ENCODE data around the gene ZNF550.
"Not testable (repeated sequence)": the region's sequence is repeated elsewhere in the genome, so short reads cannot be mapped to it uniquely, and the experiment has no call there.

The ZNF550 gene

GRCh38 chr19:57537953-57538547 is 21.6 kb downstream of the ZNF550 start:
- FAIRE-seq: no peak

GRCh38 chr19:57527136-57527881 is 32.4 kb downstream of the ZNF550 start, which contains the start of gene ZNF549:
TSS of gene ZNF549 (plus strand) at chr19:57527356. CDS start at chr19:57527574, 218 bp downstream.
- FAIRE-seq: peak; percentile 96
- peak; percentile 95 for DNase-seq (ENCODE audit: low spot score)

More at GRCh38 chr19:57537953-57538547, 21.6 kb downstream of the ZNF550 start:
- DNase-seq (ENCODE audit: low spot score): no peak

GRCh38 chr19:57518021-57518420 is 41.6 kb downstream of the ZNF550 start:
- not testable (repeated sequence) for FAIRE-seq

GRCh38 chr19:57515255-57515654 is 44.4 kb downstream of the ZNF550 start:
- FAIRE-seq: no peak
- no peak for DNase-seq (ENCODE audit: low spot score)

More at GRCh38 chr19:57518021-57518420, 41.6 kb downstream of the ZNF550 start:
- DNase-seq (ENCODE audit: low spot score): not testable (repeated sequence)

- FAIRE-seq (no peak), DNase-seq (ENCODE audit: low spot score) (no peak)
Observed at GRCh38 chr19:57512845-57513244, 46.8 kb downstream of the ZNF550 start.

GRCh38 chr19:57511484-57511883 is 48.2 kb downstream of the ZNF550 start:
- no peak for FAIRE-seq
- DNase-seq (ENCODE audit: low spot score): no peak

- no peak for DNase-seq (ENCODE audit: low spot score)
- no peak for FAIRE-seq
Observed at GRCh38 chr19:57506163-57506562, 53.5 kb downstream of the ZNF550 start.

GRCh38 chr19:57500400-57500799 is 59.3 kb downstream of the ZNF550 start:
- FAIRE-seq: not testable (repeated sequence)

GRCh38 chr19:57499680-57500395 is 59.8 kb downstream of the ZNF550 start, which contains the start of gene ZNF773:
TSS of gene ZNF773 (plus strand) at chr19:57499938. CDS start at chr19:57500081, 143 bp downstream.
- peak; percentile 95 for DNase-seq (ENCODE audit: low spot score)
- peak; percentile 97 for FAIRE-seq

More at GRCh38 chr19:57500400-57500799, 59.3 kb downstream of the ZNF550 start:
- DNase-seq (ENCODE audit: low spot score): not testable (repeated sequence)

GRCh38 chr19:57499332-57499679 is 60.4 kb downstream of the ZNF550 start:
- DNase-seq (ENCODE audit: low spot score); FAIRE-seq: not testable (repeated sequence)

- not testable (repeated sequence) for FAIRE-seq; DNase-seq (ENCODE audit: low spot score)
Observed at GRCh38 chr19:57488299-57488644, 71.4 kb downstream of the ZNF550 start.

- FAIRE-seq (peak; percentile 76), DNase-seq (ENCODE audit: low spot score) (peak; percentile 91)
Observed at GRCh38 chr19:57487477-57488298, 72.0 kb downstream of the ZNF550 start, which contains the start of gene ZNF419. TSS of gene ZNF419 (plus strand) at chr19:57487750. CDS start at chr19:57487951, 201 bp downstream.

Data from urothelium cell line (cell line).